HG03196 (cell line): ENCODE results near the gene SCYL1.
A peak's percentile ranks its signal among the peaks of the same experiment; 100 is the strongest.

Source experiments
- ATAC-seq: cut with Tn5 transposase; IDR thresholded peaks from one replicate; pipeline ENCODE4 v1.9.1; 2021; ENCODE audit not compliant: unreplicated experiment

The SCYL1 gene

DNA sequence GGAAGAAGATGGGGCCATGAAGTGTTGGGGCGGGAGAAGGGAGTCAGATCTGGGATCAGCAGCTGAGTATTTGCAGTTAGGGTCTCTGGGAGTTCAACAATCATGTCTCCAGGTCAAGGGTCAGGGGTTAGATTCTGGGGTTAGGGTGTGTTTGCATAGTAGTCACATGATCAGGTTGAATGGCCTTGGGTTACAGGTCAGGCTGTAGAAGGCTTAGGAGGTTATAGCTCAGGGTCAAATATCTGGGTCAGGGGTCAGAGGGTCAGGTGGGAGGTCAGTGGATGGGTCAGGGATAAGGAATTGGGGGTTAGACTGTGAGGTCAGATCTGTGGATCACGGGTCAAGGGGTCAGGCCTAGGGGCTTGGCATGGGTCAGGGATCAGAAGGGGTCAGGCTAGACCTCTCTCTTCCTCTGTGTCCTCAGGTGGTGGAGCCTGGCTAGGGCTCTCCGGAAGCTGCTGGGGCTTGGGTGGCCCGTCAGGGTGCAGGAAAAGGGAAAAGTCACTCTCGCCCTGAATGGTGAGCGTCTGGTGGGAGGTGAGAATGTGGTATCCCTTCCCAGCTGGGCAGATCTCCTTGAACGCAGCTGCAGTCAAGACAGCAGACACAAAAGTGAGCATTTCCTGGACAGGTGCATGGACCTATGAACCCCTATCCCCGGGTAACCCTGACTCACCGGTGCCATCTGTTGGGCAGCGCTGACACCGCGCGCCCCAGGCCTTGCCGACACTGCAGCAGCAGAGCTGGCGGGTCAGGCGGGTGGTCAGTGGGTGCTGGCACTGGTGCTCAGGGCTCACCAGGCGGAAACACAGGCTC is 26.9 kb downstream of the SCYL1 start:
- peak; percentile 57 for ATAC-seq

- ATAC-seq: no peak
These were observed 27.6 kb downstream of the SCYL1 start for GRCh38 chr11:65552388-65552951.

DNA sequence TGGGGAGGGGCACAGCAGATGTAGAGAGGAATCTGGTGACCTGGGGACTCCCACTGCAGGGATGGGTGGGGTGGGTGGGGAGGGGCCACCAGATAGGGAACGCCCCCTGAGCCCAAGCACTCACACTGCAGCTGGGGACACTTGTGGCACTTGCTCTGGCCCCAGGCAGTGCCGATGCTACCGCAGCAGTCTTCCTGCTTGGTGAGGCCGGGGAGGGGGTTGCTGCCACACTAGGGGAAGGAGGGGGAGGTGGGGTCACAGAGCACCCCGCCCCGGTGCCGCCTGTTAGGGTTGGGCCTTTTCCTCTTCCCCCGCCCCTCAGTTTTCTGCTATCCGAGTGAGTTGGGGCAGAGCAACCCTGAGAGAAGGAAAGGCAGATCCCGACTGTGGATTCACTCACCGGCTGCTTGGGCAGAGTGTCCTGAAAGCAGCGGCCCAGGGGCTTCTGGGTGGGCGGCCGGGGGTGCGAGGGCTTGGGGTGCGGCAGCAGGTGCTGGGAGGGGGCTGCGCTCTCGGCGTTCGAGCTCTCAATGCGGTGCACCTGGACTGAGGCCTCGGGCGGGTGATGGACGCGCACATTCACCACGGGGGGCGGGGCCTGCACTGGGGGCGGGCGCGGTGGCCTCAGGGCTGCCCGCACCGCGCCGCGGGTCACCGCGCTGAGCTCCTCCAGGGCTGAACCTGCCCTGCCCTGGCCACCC is 28.6 kb downstream of the SCYL1 start:
- no peak for ATAC-seq

GRCh38 chr11:65554057-65554818 is 29.4 kb downstream of the SCYL1 start:
- no peak for ATAC-seq

- ATAC-seq: no peak
These were observed 30.1 kb downstream of the SCYL1 start for GRCh38 chr11:65554842-65555430.

- no peak for ATAC-seq
These were observed 30.9 kb downstream of the SCYL1 start for GRCh38 chr11:65555693-65556231.

DNA sequence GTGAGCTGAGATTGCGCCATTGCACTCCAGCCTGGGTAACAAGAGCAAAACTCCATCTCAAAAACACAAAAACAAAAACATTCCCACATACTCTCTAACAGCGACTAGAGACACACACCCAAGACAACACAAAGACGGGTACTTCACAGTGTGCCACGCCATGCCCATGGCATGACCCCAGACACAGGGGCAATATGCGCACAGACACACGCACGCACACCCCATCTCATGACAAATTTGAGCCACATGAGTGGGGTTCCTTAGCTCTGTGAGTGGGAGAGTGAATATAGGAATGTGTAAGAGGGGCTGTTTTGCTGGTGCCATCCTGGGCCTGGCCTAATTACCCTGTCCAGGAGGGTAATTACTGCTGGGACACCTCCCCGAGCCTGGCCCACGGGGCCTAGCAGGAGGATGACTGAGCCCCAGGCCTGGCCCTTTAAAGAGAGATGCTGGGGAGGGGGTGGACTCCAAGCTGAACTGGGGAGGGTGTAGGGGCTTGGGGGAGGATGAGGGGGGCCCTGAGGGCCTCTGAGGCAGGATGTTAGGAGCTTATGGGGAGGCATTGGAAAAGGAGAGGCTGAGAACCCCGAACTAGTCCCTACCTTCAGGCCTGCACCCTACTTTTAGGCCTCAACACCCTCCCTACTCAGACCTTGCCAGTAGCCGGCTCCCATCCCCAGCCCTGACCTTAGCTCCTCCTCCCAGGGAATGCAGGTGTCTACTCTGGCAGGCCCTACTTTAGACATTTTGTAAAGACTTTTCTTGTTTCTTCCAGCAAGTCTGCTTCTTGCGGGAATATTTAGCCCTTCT is 31.8 kb downstream of the SCYL1 start:
- ATAC-seq: no peak

GRCh38 chr11:65557280-65558001 is 32.6 kb downstream of the SCYL1 start:
- no peak for ATAC-seq

DNA sequence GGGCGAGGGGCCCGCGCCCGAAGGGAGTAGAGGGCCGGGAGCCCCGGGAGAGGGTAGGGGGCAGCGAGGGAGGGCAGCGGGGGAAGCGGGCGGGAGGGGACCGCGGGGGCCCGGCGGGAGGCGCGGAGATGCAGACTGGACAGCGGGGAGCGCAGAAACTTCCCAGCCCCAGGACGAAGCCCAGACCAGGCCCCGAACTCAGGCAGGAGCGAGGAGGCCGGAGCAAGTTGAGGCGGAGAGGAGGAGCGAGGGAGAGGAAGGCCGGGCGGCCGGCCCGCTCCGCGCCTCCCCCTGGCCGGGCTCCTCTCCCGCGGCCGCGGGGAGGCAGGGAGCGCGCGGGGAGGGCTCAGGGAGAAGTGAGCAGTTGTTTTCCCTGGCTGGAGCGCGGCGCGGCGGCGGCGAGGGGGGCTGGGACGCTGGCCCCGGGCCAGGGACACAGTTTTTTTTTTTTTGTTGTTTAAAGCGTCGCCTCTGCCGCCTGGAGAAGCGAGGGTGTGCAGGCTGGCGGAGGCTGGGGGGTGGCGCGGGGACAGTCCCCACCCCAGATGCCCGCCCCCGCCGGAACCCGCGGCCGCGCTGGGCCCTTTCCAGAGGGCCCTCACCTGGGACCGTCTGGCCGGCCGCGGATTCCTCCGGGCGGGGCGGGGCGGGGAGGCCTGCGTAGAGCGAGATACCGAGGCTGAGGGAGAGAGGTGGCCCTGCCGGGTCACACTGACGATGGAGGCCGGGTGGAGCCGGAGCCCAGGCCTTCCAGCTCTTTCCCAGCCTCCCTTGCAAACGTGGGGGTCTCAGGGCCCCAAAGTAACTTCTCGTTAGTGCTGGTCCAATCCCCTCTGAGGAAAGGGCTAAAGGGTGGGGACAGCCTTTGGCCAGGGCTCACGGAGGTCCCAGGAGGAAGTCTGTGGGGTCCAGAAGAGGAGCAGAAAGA is 33.4 kb downstream of the SCYL1 start, which contains the start of gene LTBP3:
TSS of gene LTBP3 (minus strand) at position 358 of the 928 bp plus-strand sequence. CDS start 400 bp downstream, outside the sequence.
- no peak for ATAC-seq

DNA sequence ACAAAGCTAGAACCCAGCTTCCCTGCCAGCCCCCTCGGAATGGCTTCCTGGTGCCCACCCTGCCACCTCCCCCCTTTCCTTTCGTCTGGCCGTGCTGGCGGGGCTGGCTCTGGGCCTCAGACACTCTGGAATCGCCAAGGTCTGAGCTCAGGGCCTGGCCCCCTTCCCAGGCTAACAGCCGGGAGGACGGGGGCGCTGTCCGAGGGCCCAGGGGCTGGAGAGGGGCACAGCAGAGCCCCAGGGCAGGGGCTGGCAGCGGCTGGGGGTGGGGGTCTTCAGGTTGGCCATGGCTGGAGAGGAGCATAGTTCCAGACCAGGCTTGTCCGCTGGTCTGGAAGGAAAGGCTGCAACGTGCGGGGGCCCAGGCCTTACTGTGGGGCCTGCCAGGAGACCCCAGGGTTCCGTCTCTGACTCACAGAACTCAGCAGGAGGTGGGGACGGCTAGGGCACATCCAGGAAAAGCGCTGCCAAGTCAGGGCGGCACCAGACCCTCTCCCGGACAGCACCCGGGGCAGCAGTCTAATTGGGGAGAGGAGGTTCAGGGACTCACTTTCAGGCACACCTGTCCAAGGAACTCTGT is 34.1 kb downstream of the SCYL1 start:
- no peak for ATAC-seq

GRCh38 chr11:65559535-65559934 is 34.7 kb downstream of the SCYL1 start:
- ATAC-seq: no peak

DNA sequence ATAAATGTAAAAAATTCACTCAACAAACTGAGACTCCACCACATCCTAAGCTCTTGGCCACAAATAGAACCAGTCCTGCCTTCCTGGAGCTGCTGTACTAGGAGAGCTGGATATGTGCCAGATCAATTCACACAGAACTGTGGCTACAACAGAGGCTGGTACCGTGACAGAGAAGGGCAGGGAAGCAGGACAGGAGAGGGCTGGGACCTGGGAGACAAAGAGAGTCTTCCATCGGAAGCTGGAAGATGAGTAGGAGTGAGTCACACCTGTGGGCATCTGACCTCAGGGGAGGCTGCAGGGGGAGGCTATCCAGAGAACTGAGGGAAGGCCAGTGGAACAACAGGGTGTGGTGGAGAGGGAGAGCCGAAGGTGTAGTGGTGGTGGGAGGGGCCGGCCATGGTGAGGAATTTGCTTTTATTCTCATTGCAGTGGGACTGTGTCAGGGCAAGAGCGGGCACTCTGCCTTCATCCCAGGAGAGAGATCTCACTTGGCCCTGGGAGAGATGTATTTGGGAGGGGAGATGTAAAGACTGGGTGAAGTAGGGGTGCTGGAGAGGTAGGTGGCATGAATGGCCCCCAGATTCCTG is 35.2 kb downstream of the SCYL1 start:
- ATAC-seq: no peak

DNA sequence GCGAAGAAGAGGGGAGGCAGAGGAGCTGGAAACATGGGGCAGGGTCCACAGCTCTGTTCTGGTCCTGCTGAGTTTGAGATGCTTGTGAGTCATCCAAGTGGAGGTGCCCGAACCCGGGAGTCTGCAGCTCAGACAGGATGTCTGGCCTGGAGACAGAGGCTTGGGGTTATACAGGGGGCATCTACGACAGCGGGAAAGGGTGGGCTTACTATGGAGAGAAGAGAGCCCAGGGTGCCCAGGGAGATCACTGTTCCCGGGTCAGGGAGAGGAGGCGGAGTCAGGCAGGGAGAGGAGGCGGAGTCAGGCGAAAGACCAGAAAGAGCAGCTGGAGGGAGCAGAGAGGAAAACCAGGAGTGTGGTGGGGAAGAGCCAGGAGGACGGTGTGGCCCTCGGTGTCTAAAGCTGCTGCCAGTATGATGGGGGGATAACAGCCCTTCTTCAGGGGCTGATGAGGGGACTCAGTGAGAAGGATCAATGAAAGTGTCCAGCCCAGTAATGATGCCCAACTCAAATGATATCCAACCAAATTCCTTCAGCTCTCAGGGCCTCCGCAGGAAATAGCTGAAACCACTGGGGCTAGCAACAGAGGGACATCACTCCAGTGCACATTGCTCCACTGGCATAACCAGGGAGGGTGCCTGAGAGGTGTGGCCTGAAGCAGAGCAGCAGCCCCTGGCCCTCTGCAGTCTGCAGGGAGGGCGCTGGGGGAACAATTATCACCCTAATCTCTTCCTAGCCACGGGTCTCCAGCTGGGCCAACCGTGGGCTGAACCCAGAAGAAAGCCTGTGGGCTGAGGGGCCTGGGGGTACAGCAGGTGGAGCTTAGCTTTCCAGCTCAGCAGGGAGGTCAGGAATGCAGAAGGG is 35.9 kb downstream of the SCYL1 start:
- no peak for ATAC-seq

DNA sequence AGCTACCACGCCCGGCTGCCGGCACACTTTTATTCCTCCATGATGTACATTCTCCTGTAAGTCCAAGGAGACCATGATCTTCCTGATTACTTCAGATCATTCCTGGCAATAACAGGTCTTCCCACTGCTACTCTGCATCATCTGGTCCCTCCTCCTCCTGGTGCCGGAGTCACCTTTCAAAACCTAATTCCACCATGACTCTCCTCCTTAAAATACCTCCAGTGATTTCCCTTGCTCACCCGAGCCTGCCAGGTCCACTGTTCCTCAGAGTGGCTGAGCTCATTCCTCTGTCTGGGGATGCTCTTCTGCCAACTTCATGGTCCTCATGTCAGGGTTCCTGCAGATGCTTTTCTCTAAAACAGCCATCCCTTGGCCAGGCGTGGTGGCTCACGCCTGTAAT is 37.1 kb downstream of the SCYL1 start:
- ATAC-seq: no peak

DNA sequence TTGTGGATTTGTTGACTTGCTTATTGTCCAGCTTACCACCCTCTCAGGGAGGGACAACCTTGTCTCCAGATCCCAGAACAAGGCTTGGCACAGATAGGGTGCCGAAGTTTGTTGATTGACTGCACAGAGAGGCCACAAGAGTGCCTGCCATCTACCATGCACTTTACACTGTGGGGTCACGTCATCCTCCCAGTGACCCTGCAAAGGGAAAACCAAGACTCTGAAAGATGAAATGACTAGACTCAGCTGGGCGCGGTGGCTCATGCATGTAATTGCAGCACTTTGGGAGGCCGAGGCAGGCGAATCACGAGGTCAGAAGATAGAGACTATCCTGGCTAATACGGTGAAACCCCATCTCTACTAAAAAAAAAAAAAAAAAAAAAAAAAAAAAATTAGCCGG is 37.9 kb downstream of the SCYL1 start:
- ATAC-seq: no peak

DNA sequence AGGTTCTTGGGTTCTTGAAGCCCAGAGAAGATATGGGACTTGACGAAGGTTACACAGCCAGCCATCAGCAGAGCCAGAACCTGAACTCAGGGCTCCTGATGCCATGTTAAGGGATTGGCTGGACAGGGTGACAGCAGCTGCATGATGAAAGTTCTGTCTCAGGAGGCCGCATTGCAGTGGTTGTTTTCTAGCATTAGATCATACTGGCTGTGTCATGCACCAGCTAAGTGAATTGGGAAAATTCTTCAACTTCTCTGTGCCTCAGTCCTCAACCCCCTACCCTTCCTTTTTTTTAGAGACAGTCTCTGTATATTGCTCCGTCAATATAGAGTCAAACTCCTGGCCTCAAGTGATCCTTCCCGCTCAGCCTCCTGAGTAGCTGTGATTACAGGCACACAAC is 38.7 kb downstream of the SCYL1 start:
- no peak for ATAC-seq
